ENCODE data around the gene HOPX. TPM values are rescaled to one million over a fixed set of nuclear protein-coding genes. Genes with fewer than 3 reads are reported as not detected.

Gene HOPX
- total RNA-seq, 1 donor from 2014 or later = 59.3 TPM

GRCh38 chr4:56658528-56658927 is 22.6 kb downstream of the HOPX start:
- DNase-seq (ENCODE audit: missing footprints) (no peak), ATAC-seq (no peak)
- intact Hi-C loops (cut with DNase I) = loop anchor here (10.0 kb wide), 1 partner anchor 84 kb away; no protein-coding TSS in a partner anchor

DNA sequence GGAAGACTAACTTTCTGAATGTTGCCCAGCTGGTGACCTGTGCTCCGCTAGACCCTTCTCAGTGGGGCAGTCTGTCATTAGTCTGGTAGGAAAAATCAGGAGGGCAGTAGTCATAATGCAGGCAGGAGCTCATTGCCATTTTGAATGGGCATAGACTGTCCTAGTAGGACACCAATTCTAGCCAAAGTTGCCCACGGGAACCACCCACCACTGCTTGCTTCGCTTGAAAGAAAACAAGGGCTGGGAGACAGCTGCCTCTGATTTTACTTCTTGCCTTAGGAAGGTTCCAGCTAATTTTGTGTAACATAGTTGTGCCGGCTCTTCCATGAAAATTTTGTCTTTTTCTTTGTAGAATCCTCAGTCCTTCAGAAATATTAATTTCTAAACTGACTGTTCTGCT is 23.3 kb downstream of the HOPX start:
- ATAC-seq = no peak
- DNase-seq (ENCODE audit: missing footprints) = no peak
- intact Hi-C loops (cut with DNase I) = loop anchor here (10.0 kb wide), 1 partner anchor 83 kb away; no protein-coding TSS in a partner anchor

DNA sequence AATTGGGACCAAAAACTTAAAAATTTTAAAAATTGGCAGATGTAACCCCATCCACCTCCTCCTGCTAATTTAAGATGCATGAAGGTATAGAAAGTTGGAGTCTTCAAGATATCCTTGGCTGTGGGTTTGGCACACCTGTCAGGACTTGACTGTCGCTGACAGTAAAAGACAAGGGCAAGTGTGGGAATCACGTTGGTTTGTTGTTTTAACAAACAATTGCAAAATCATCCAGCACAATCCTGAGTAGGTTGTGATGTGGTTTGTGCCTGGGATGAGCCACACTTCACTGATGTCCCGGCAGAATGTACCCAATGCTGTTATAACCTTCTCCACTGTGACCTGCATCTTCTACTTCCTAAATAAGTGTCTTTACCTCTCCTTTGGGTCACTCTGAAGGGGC is 24.0 kb downstream of the HOPX start:
- intact Hi-C loops (cut with DNase I) = loop anchor here (10.0 kb wide), 1 partner anchor 82 kb away; no protein-coding TSS in a partner anchor
- DNase-seq (ENCODE audit: missing footprints) (no peak), ATAC-seq (no peak)

DNA sequence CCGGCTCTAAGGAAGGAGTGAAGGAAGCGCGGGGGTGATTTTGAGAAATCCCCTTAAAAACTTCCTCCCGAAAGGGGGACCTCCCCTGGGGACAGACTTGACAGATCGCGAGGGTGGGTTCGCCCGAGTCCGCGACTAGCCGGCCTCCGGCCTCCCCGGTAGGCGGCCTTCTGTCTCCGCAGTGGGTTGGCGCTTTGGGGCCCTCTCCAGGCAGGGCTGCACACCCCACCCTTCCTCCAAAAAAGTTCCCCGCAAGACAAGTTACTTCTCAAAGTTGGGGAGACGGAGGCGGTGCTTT is 24.8 kb downstream of the HOPX start:
- intact Hi-C loops (cut with DNase I) = loop anchor here (10.0 kb wide), 1 partner anchor 81 kb away; no protein-coding TSS in a partner anchor
- ATAC-seq (peak; percentile 45), DNase-seq (ENCODE audit: missing footprints) (no peak)

- peak; percentile 38 for ATAC-seq
- DNase-seq (ENCODE audit: missing footprints) = no peak
- intact Hi-C loops (cut with DNase I) = loop anchor here (10.0 kb wide), 1 partner anchor 81 kb away; no protein-coding TSS in a partner anchor
These were observed 25.3 kb downstream of the HOPX start for GRCh38 chr4:56655627-56656345.

DNA sequence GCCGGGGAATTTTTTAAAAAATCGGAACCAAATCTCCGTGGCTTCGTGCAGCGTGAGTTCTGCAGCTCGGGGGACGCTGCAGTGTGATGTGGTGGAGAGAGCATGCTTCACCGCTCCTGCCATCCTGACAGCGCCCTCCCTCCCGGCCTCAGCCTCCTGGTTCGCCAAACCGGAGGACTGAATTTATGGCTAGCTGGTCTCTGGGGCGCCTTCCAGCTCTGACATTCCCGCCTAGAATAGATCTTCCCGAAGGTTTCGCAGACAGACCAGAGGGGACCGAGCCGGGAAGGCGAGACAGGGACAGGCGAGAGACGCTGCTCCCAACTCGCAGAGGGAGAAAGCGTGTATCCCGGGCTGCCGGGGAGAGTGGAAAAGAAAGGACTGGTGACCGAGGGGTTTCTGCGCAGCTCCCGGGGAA is 25.9 kb downstream of the HOPX start:
- intact Hi-C loops (cut with DNase I) = loop anchor here (10.0 kb wide), 1 partner anchor 80 kb away; no protein-coding TSS in a partner anchor
- DNase-seq (ENCODE audit: missing footprints) (no peak), ATAC-seq (peak; percentile 55)

DNA sequence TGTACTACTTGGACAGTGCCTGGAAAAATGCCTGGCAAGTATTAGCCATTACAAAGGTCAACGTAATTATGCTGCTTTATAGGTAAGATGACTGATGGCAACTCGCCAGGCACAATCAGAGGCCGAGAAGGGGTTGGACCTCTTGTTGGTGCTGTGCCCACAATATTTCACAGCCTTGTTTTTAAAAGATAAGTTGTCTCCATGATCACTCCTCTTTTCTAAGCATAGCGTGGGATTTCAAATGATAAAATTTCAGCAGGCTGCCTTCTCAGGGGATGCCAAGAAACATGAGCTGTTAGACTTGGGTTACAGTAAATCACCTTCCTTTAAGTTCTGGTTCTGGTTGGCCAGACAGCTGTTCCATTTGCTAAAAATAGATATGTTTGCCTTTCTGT is 26.9 kb downstream of the HOPX start:
- no peak for ATAC-seq
- DNase-seq (ENCODE audit: missing footprints) = no peak
- intact Hi-C loops (cut with DNase I) = loop anchor here (5.0 to 10.0 kb wide), 2 partner anchors 73 to 79 kb away; no protein-coding TSS in a partner anchor

GRCh38 chr4:56653461-56654237 is 27.4 kb downstream of the HOPX start:
- ATAC-seq = no peak
- DNase-seq (ENCODE audit: missing footprints) = no peak
- intact Hi-C loops (cut with DNase I) = loop anchor here (5.0 to 10.0 kb wide), 2 partner anchors 74 to 79 kb away; no protein-coding TSS in a partner anchor

GRCh38 chr4:56652196-56652595 is 28.9 kb downstream of the HOPX start:
- no peak for DNase-seq (ENCODE audit: missing footprints)
- intact Hi-C loops (cut with DNase I) = loop anchor here (5.0 to 10.0 kb wide), 2 partner anchors 75 to 77 kb away; no protein-coding TSS in a partner anchor
- ATAC-seq = no peak

DNA sequence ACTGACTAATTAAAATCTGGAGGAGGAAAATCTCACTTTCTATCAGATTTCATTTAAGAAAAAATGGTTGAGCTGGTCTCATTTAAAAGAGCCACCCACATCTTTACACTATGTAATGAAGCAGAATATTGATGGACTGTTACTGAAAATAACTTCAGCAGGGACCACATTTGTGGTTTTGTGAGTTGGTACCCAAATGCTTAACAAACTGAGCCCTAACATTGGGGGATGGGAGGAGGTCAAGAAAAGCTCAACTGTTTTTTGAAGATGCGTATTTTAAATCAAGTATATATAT is 30.1 kb downstream of the HOPX start:
- DNase-seq (ENCODE audit: missing footprints) (no peak), ATAC-seq (no peak)
- intact Hi-C loops (cut with DNase I) = loop anchor here (5.0 to 10.0 kb wide), 2 partner anchors 76 kb away; no protein-coding TSS in a partner anchor

- intact Hi-C loops (cut with DNase I) = loop anchor here (5.0 to 10.0 kb wide), 2 partner anchors 76 to 77 kb away; no protein-coding TSS in a partner anchor
- DNase-seq (ENCODE audit: missing footprints) (no peak), ATAC-seq (no peak)
These were observed 30.6 kb downstream of the HOPX start for GRCh38 chr4:56650262-56651055.

DNA sequence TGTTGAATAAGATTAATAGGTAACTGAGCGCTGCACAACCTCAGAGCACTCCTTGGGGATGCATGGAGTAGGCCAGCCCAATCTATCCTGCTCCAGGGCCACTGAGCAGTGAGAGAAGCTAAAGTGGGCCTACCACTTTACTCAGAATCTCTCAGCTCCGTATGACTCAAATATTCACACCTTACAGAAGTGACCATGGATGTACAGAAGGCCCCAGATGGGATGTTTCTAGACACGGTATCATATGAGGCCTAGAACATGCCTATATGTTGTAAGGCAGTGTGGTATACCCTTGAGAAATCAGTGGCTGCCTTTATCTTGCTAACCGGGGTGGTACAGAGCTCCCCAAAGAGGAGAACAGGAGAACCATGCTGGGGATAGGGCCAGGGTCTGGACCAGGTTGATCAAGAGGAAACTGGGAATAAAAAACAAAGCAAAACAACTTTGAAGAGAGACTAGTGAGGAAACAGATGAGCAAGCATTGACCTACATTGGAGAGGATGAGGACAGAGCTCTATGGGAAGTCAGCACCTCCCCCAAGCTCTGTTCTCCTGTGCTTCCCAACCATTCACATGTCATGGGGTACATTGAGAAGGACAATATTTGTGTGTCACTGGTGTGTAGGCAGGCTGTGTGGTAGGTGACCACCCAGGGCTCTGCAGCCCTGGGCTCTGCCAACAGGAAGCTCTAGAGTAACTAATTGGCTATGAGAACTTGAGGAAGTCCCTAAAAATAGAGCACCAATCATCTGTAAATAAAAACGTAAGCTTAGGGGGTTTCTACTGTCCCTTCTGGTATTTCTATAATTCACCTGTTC is 31.4 kb downstream of the HOPX start:
- DNase-seq (ENCODE audit: missing footprints) (no peak), ATAC-seq (no peak)
- intact Hi-C loops (cut with DNase I) = loop anchor here (5.0 to 10.0 kb wide), 2 partner anchors 75 to 78 kb away; no protein-coding TSS in a partner anchor

GRCh38 chr4:56648824-56649151 is 32.3 kb downstream of the HOPX start:
- intact Hi-C loops (cut with DNase I) = no loop called here
- DNase-seq (ENCODE audit: missing footprints) (no peak), ATAC-seq (no peak)

GRCh38 chr4:56648021-56648823 is 32.9 kb downstream of the HOPX start:
- intact Hi-C loops (cut with DNase I) = no loop called here
- ATAC-seq = no peak
- DNase-seq (ENCODE audit: missing footprints) = no peak

DNA sequence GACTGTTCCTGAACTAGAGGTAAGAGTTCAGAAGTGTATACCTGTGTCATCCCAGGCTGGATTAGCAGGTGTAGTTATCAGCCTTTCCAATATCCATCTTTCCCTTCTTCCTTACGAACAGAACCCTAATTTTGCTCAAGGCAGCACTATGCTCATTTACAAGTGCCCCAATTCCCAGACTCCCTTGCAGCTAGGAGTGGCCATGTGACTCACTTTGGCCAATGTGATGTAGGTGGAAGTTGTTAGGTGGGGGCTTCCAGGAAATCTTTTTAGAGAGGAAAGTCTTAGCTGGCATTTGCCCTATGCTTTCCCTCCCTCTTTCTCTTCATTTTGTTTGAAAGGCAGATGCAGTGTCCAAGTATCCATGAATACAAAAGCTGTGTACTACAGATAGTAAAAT is 34.8 kb downstream of the HOPX start:
- intact Hi-C loops (cut with DNase I) = no loop called here
- DNase-seq (ENCODE audit: missing footprints) = no peak
- no peak for ATAC-seq

DNA sequence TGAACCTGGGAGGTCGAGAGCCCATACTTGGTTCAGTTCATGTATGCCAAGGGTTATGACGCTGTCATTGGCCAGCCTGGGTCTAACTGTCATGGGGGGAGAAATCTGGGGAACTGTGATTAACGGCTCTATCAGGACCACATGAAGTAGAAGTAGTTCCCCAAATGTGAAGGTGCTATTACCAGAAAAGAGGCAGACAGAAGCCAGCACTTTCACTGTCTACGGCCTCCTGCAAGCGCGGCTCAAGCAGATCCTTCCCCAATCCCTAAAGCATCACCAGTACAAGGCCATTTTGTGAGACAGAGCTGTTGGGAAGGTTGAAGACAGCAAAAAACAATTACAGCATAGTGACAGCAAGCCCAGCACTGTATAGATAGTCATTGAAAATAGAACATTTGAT is 37.5 kb downstream of the HOPX start:
- ATAC-seq (no peak), DNase-seq (ENCODE audit: missing footprints) (no peak)
- intact Hi-C loops (cut with DNase I) = no loop called here

- intact Hi-C loops (cut with DNase I) = no loop called here
- DNase-seq (ENCODE audit: missing footprints) (no peak), ATAC-seq (no peak)
These were observed 39.5 kb downstream of the HOPX start for GRCh38 chr4:56641494-56642051.

Measured in Right ventricle myocardium inferior (tissue), 1 donor.